Measurements from ENCODE around the gene NOL4L. TPM values are rescaled to one million over a fixed set of nuclear protein-coding genes. Genes with fewer than 3 reads are reported as not detected.

Gene NOL4L, protein sequence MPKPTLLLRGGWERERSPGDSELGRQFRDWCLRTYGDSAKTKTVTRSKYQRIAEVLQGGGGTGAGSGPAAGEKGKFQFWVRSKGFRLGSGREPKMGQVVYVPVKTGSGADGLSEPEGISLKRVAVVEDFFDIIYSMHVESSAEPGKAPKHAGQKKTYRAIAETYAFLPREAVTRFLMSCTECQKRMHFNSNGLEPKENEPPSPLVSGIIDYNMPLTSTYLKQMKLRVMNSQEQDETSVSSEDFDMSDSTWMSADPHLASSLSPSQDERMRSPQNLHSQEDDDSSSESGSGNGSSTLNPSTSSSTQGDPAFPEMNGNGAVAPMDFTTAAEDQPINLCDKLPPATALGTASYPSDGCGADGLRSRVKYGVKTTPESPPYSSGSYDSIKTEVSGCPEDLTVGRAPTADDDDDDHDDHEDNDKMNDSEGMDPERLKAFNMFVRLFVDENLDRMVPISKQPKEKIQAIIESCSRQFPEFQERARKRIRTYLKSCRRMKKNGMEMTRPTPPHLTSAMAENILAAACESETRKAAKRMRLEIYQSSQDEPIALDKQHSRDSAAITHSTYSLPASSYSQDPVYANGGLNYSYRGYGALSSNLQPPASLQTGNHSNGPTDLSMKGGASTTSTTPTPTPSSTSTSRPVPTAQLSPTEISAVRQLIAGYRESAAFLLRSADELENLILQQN
- total RNA-seq (2022; extraction: Qiagen RNA extraction; ENCODE audit: low read depth): 10.6 to 14.2 TPM (median 12.8 TPM) in 5 replicates

DNA sequence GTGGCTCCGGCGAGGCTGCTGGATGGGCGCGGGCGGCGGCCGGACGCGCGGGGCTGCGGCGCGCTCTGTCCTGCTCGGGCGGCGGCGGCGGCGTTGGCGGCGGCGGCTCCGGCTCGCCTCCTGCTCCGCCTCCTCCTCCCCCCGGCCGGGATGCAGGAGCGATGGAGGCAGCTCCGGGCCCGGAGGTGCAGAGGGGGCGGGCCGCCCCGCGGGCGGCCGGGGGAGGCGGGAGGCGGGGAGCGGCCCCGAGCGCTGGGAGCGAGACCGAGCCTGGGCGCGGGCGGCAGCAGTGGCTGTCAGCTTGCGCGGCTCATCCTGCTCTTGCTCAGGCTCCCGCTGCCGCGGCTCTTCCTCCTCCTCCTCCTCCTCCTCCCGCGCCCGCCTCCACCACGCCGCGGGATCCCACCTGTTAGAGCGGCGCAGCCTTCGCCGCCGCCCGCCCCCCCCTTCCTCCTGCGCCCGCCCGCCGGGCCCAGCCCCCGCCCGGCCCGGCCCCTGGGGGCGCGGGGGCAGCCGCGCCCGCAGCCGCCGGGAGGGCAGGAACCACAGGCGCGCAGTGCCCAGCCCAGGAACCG lies at the start of gene NOL4L:
Gene NOL4L (minus strand): TSS at position 323 of the 575 bp plus-strand sequence. CDS start 443 bp downstream, outside the sequence.

Other genes starting within 250 kb of the NOL4L start
- gene ASXL1, start 227.0 kb downstream of the NOL4L start, total RNA-seq (2022; extraction: Qiagen RNA extraction; ENCODE audit: low read depth): 29.8 to 33.6 TPM (median 32.2 TPM) in 5 replicates
- gene C20orf203, start 88.6 kb upstream of the NOL4L start, total RNA-seq (2022; extraction: Qiagen RNA extraction; ENCODE audit: low read depth): not detected in 5 replicates
- 56.6 to 63.1 TPM (median 58.8 TPM) in 5 replicates for gene COMMD7, start 158.1 kb upstream of the NOL4L start, total RNA-seq (2022; extraction: Qiagen RNA extraction; ENCODE audit: low read depth)
- gene DNMT3B, start 177.1 kb upstream of the NOL4L start, total RNA-seq (2022; extraction: Qiagen RNA extraction; ENCODE audit: low read depth): 3.8 to 4.9 TPM (median 4.2 TPM) in 5 replicates
- 107 to 165 TPM (median 145 TPM) in 5 replicates for gene MAPRE1, start 234.6 kb upstream of the NOL4L start, total RNA-seq (2022; extraction: Qiagen RNA extraction; ENCODE audit: low read depth)

Measured in A549 treated with RU486 at 1 μM for 4 hours (cell line).